ENCODE data around the gene NOTCH1.

Gene NOTCH1

GRCh38 chr9:136528716-136529341 lies 17.0 kb downstream of the NOTCH1 start:
- no peak for TF ChIP-seq CTCF (IDR thresholded peaks at IDR 0.05; ENCODE audit: low read length, missing control alignments)
- no peak overlapping the region for H3K4me3 ChIP-seq (replicated peaks; ENCODE audit: low read depth, low read length)
- no peak for DNase-seq (ENCODE audit: low read depth)

GRCh38 chr9:136527721-136528710 lies 17.8 kb downstream of the NOTCH1 start:
- no peak for DNase-seq (ENCODE audit: low read depth)
- H3K4me3 ChIP-seq (replicated peaks; ENCODE audit: low read depth, low read length), result no peak overlapping the region
- TF ChIP-seq CTCF (IDR thresholded peaks at IDR 0.05; ENCODE audit: low read length, missing control alignments), result no peak

- H3K4me3 ChIP-seq (replicated peaks; ENCODE audit: low read depth, low read length), result no peak overlapping the region
- TF ChIP-seq CTCF (IDR thresholded peaks at IDR 0.05; ENCODE audit: low read length, missing control alignments), result no peak
- no peak for DNase-seq (ENCODE audit: low read depth)
Measured at GRCh38 chr9:136527131-136527530, 18.7 kb downstream of the NOTCH1 start.

GRCh38 chr9:136526625-136527066 lies 19.2 kb downstream of the NOTCH1 start:
- no peak overlapping the region for H3K4me3 ChIP-seq (replicated peaks; ENCODE audit: low read depth, low read length)
- no peak for TF ChIP-seq CTCF (IDR thresholded peaks at IDR 0.05; ENCODE audit: low read length, missing control alignments)
- DNase-seq (ENCODE audit: low read depth), result no peak

GRCh38 chr9:136525841-136526499 lies 19.9 kb downstream of the NOTCH1 start:
- DNase-seq (ENCODE audit: low read depth), result no peak
- H3K4me3 ChIP-seq (replicated peaks; ENCODE audit: low read depth, low read length), result no peak overlapping the region
- no peak for TF ChIP-seq CTCF (IDR thresholded peaks at IDR 0.05; ENCODE audit: low read length, missing control alignments)

- H3K4me3 ChIP-seq (replicated peaks; ENCODE audit: low read depth, low read length), result no peak overlapping the region
- TF ChIP-seq CTCF (IDR thresholded peaks at IDR 0.05; ENCODE audit: low read length, missing control alignments), result no peak
- no peak for DNase-seq (ENCODE audit: low read depth)
Measured at GRCh38 chr9:136525207-136525606, 20.6 kb downstream of the NOTCH1 start.
